ENCODE measurements around the gene LMF1.

Gene LMF1

DNA sequence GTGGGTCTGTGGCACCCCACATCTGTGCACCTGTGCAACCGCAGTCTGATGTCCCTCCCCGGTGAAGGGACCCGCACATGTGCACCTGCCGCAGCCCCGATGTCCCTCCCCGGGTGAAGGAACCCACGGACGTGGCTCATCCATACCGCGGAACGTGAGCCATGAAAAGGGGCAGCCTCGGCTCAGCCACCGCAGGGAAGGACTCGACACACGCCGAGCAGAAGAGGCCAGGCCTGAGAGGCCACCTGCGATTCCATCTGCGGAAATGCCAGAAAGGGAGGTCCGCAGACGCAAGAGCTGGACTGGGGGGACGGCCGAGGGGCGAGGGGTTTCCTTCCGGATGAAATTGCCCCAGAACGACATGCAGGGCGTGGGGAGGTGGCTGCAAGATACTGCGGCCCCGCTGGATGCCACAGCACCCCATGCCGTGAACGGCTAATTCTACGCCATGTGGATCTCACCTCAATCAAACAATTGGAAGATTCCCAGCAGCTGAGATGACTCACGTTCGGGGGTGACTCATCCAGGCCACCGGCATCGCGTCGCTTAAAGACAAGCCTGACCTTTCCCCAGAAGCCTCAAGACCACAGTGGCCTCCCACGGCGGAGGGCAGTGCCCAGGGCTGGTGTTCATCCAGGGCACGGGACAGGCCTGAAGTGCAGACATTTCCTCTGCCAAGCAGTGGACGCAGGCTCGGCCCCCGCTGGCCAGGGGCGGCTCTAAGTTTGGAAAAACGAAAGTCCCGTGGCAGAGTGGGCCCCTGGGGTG lies 31.8 kb upstream of the LMF1 start:
- peak; percentile 85 for DNase-seq (ENCODE audit: low read depth)

DNA sequence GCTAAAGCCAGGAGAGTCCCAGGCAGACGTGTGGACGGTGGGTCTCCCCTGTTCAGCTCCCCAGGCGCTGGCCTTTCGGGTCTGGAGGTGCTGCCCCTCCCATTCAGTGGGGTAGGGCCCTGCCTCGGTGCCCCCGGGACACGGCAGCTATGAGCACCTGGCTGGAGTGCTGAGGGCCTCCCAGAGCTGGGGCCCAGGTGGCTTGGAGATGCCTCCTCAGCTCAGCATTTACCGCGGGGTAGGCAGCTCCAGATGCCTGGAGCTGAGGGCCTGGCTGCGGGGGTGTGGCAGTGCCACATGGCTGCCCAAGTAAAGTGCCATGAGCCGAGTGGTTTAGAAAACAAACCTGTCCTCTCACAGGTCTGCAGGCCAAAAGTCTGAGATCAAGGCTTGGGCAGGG lies 30.3 kb upstream of the LMF1 start:
- DNase-seq (ENCODE audit: low read depth): no peak

DNA sequence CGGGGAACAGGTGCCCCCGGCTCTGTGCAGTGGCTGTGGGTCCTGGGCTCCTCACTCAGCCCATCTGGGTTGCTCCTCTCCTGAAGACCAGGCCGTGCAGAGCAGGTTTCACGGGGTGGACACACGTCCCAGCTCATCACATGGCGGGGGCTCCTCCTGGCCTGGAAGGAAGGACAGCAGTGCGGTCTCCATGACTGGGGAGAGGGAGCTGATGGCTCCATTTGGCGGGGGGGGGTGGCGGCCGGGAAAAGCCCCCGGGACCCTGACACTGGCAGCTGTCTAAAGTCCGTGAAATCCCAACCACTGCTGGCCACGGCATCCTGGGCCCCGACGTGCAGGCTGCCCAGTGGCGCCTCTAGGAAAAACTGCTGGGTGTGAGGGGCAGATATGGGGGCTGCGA lies 29.8 kb upstream of the LMF1 start:
- no peak for DNase-seq (ENCODE audit: low read depth)

DNA sequence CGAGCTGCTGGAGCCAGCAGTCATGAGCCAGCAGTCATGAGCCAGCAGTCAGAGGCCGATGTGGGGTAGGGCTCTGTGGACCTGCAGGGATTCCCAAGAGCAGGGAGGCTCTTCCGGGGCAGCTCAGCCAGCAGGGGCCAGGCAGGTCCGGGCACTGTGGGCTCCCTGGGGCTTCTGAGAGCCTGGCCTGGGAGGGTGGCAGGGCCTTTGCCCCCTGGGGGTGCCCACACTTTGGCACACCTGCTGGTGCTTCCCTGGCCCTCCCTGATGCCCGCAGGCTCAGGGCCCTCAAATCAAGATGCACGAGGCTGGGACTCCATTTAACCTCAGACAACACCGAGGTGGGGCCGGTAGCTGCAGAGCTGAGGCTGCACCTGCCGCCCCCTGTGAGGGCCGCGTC lies 28.9 kb upstream of the LMF1 start:
- DNase-seq (ENCODE audit: low read depth): no peak

DNA sequence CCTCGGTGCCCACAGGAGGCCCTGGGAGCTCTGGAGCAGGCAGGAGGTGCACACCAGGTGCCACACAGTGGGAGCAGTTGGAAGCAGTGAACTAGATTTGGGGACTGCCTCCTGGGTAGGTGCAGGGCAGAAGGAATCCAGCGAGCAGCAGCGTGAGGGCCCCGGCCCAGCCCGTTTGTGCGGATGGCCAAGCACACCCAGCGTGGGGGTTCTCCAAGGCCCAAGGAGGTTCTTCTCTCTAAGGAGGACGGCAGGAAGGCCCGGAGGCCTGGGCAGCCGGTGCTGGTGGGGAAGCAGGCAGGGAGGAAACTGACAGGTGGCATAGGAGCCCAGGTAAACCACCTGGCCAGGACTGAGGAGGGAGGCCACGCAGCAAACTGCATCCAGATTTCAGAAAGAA lies 27.8 kb upstream of the LMF1 start:
- DNase-seq (ENCODE audit: low read depth): no peak

DNA sequence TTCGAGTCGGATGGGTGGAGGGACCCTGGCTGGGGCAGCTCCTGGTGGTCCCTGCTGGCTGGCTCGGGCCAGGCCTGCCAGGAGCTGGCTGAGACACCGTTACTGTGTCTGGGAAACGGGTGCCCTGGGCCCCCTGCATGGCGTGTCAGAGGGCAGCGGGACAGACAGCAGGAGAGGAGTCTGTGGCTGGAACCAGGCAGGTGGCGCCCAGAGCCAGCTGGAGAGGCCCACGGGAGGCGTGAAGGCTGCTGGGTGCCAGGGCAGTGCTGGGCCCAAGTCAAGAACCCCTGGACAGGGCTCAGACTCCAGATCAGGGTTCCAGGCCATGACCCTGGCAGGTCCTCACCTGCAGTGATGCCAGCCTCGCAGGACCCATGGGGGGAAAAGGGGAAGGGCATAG lies 27.4 kb upstream of the LMF1 start:
- DNase-seq (ENCODE audit: low read depth): no peak

DNA sequence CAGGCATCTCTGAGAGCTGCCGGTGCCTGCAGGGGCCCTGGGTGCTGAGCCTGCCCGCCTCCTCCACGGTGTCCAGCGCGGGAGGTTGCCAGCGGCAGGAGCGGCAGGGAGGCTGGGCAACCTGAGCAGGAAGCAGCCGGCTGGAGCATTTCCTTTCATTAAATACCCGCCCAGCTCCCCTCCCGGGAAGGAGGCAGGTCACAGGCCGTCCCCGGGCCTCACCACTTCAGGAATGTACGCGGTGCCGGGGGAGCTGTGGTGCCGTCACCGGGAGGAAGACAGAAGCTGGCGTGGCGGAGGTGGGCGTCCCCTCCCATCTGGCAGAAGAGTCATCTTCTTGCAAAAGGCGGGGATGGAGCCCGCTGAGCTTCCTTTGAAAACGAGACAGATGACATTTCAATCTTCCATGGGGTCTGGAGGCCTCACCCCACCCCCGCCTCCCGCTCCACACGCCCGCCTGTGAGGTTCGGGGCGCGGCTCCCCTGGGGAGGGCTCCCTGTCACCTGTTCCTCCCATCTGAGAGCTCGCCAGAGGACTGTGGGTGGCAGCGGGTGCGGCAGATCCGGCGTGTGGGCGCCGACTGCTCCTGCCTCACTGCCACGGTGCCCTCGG lies 26.8 kb upstream of the LMF1 start:
- DNase-seq (ENCODE audit: low read depth): no peak

DNA sequence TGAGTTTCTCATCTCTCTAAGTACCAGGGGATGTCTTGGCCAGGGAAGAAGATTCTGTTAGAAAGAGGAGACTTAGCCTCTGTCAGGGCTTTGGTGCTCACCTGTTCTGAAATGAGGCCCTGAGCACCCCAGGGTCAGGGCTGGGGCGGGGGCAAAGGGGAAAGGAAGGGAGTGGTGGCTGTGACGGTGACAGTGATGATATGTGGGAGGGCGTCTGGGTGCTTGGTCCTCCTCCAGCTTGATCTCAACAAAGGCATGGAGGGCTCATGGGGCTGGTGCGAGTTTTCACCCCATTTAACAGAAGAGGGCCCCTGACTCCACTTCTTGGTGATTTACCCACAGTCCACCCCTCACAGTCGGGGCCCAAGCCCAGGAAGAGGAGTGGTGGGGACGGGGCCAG lies 25.9 kb upstream of the LMF1 start:
- no peak for DNase-seq (ENCODE audit: low read depth)

DNA sequence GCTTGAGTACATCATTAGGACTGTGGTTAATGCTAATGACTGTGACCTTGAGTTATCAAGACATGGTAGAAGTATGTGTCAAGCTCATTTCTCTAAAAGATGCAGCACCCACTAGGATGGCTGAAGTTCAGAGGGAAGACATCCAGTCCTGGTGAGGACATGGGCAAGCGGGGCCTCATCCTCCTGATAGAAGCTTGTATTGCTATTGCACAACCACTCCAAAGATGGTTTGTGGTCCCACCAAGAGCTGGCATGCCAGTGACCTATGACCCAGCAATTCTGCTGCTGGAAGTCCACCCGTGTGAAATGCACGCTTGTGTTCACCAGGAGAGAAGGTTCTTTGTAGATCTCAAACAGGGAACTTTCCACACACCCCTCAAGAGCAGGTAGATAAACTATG lies 25.0 kb upstream of the LMF1 start:
- DNase-seq (ENCODE audit: low read depth): no peak

DNA sequence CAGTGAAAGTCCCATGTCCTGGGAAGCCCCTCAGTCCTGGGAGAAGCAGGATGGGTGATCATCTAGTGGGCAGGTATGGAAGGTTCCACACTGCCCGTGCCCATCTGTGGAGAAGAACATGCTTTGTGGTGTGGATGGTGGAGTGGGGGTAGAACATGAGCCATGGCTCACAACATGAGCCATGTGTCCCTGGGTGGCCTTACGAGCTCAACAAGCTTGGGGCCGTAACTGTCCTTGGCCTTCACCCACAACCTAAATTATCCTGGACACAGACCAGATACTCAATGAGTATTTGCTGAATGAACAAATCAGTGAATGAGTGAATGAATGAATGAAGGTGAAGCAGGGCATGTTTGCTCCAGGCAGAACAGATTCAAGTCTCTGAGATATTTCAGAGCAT lies 24.3 kb upstream of the LMF1 start:
- DNase-seq (ENCODE audit: low read depth): peak; percentile 44

DNA sequence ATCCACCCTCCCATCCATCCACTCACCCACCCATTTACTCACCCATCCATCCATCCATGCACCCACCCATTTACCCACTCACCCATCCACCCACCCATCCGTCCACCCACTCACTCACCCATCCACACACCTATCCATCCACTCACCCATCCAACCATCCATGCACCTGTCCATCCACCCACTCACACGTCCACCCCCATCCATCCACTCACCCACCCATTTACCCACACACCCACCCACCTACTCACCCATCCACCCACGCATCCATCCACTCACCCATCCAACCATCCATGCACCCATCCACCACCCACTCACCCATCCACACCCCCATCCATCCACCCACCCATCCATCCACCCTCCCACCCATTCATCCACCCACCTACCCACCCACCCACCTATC lies 22.9 kb upstream of the LMF1 start:
- no peak for DNase-seq (ENCODE audit: low read depth)

DNA sequence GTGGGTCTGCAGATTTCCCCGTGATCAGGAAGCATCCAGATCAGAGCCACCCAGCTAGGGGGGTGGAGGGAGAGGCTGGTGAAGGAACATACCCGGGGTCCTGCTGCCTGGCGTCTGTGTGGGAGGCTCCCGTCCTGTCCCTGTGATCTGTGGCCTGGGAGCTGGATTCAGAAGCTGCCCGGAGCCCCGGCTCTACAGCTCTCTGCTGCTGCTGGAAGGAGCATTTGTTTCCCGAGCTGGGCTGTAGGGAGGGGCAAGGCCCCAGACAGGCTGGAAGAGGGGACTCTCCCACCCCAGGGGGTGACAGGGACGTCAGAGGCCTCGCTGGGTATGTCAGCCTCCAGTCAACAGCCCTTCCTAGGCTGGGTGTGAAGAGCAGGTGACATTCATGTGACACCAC lies 21.0 kb upstream of the LMF1 start:
- DNase-seq (ENCODE audit: low read depth): no peak

DNA sequence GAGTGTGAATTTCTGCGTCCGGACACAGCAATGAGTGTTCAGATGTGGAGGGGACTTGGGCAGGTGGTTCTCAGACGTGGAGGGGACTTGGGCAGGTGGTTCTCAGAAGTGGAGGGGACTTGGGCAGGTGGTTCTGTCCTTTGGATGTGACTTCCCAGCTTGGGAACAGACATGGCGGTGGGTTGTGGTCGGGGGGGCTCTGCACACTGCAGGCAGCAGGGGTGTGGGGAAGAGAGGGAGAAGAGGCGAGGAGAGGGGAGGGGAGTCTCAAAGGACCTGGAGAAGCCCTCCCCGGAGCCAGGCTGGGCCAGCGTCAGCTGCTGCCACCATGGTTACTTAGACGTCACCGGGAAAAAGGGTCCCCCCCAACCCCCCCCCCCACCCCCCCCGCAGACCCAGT lies 20.6 kb upstream of the LMF1 start:
- no peak for DNase-seq (ENCODE audit: low read depth)

DNA sequence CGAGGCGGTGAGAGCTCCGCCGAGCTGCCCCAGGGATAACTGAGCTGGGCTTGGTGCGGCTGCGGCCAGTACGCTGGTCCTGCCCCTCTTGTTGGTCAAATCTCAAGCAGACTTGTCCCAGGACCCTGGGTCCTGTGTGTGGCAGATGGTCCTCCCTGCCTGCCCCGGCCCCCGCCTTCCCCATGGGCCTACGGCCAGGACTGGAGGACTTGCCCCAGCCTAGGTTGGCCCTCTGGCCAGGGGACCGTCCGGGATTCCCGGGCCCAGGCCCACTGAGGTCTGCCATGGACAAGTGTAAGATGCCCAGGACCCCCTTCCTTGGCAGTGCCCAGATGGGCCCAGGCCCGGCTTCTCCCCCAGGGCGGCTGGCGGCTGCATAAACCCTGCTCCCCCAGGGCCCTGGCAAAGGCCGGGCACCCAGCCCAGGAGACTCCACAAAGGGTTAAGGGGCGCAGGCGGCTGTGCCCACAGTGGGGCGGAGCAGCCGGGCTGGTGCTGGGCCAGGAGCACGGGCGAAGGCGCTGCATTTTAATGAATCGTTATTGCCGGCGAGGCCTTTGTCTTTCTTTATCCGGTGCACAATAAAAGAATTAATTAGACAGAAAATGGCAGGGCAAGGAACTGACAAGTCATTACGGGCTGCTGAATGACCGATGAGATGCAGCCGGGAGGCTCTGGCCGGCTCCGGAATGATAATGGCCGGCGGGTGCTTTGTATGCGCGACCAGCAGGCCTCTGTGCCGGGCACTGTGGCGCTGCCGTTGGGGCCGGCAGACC lies 19.9 kb upstream of the LMF1 start:
- no peak for DNase-seq (ENCODE audit: low read depth)

DNA sequence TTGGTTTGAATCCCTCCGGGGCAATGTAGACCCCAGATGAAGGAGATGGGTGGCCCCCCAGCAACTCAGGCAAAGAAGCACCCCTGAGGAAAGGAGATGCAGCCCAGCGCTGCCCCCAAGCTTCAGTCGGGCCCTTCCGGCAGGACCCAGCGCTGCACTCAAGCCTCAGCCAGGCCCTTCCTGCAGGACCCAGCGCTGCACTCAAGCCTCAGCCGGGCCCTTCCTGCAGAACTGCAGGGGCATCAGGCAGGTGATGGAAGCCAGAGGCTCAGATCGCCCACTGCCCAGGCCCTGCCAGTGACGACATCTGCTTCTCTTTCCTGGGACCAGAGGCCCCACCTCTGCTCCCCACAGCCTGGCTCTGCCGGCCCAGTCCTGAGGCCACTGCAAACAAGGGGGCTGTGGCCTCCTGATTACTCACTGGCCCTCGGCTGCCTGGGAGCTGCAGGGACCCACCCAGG lies 18.6 kb upstream of the LMF1 start:
- no peak for DNase-seq (ENCODE audit: low read depth)

DNA sequence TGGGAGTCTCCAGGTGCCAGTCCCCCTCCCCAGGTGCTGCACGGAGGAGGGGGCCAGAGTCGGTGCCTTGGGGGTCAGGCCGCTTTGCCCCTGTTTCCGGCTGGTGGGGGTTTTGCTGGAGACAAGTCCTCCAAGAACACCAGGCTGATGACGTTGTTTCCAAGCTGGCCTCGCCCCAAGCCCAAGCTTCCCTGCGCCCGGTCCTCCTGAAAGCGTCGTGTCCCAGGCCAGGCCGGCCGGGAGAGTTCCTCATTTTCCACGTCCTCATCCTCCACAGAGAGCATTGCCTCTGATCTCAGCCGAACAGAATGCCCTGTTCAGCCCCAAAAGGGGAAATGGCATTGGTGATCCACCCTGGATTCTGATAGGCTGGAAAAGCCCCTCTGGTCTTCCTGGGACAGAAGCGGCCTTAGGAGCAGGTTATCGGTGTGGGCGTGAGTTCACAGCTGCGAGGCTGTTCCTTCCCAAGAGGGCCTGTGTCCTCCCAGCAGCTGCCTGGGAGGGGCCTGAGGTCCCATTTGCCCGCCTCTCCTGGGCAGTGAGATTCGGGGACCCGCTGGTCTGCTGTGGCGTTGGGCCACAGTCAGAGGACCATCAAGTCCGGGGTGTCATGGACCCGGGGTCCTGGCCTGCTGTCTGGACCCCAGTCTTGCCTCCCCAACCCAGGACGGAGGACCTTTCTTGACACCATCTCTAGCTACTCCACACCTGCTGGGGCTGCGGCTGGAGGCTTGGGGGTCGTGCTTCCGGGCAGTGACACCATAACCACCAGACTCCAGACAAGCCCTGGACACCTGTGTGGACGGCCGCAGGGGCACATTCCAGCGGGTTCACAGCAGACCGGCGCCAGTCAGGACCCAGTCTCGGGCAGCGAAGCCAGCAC lies 17.9 kb upstream of the LMF1 start:
- DNase-seq (ENCODE audit: low read depth): no peak

DNA sequence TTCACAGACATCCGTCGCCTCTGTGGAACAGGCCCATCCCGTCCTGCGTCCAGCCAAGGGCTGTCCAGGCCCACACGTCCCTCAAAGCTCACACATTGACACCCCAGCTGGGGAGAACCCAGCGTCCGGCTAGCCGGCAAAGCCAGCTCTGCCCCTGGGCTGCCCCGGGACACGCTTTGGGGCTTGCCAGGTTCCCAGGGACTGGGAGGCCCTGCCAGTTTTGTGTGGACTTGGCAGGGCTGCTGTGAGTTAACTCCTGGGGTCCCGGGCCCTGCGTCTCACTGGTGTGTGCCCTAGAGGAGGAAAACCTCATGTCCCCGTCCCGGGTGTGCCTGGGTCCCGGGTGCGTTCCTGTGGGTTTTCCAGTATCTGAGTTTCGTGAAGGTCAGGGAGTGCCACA lies 17.1 kb upstream of the LMF1 start:
- DNase-seq (ENCODE audit: low read depth): no peak

DNA sequence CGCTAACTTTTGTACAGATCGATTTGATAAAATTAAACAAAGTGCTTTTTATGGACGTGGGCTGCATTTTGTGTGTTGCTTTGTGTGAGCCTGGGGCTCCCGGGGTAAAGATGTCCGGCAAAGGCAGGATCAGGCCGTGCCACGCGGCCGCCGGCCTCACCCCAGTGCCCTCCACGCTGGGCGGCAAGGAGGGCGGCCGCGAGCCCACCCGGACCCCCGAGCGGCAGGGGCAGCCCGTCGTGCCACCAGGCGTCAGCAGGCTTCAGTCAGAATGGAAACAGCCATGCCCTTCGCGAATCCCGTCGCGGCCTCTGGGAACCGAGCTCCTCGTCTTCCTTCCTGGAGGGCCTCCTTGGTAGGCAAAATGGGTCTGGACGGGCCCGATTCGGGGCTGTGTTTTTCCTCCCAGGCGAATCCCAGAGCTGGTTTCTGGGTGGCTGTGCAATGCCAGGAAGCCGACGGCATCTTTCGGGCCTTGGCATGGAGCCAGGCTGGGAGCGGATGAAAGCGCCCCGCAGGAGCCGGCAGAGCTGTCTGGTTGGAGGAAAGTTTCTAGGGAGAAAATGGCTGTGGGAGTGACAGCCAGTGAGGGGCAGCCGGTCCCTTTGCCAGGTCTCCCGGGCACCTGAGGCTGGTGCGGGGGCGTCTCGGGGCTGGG lies 16.3 kb upstream of the LMF1 start:
- DNase-seq (ENCODE audit: low read depth): no peak

DNA sequence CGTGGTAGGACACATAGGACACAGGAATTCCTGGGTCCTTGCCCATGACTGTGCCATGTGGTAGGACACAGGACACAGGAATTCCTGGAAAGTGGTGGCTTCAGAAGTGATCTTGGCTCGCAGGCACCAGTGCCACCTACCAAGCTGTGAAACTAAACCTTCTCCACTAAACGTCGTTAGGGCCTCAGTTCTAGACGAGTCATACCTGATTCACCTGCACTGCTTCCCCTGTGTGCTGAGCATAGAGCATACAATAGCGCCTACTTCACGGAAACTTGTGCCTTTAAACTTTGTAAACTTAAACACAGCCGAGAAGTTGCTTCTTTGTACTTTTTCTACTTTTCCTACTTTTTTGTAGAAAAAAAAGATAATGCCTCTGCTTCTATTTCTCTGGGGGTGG lies 15.6 kb upstream of the LMF1 start:
- DNase-seq (ENCODE audit: low read depth): no peak

DNA sequence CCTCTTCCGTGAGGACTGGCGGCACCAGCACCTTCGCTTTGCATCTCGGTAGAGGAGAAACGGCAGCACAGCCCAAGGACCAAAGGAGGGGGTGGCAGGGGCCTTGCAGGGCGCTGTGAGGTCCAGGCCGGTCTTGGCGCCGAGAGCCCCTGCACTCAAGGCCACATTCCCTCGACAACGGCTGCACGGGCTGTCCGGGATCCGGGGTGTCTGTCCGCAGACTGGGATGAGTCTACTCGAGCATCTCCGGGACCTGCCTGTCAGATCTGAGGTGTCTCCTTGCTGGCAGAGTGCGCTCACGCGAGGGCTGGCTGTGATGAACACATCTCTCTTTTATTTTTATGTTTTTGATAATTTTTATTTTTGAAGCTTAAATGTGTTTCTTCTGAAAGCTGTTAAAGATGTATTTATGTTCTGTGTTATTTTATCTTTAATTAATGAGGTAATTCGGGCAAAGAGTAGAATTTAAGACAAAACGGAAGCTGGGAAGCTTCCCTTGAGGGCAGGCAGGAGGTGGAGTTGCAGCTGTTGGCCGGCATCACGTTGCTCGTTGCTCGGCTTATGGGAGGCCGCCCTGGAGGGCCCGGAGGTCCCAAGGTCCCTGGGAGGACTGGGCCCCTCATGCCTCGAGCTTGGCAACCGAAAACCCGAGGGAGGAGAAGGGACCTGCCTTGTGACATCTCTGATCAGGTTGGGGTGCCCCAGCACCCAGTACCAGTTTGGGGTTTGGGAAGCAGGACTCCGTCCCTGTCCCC lies 15.0 kb upstream of the LMF1 start:
- DNase-seq (ENCODE audit: low read depth): no peak

All from fibroblast of gingiva (primary cell).